Uterus (tissue), 2 donors: Measurements from ENCODE around the gene EAF1.

ENCODE experiments used
- CTCF ChIP-seq, 4 experiments: fragments of 200-600 bp in 2 of 4; fragments of 450-650 bp in 2 of 4; sonication (generic) in 2 of 4; IDR thresholded peaks; one replicate each; pipeline ENCODE4 v1.5.1; 2016 to 2019; ENCODE audit warnings: antibody characterized with exemption in 4 of 4, mild to moderate bottlenecking in 2 of 4, moderate library complexity in 1 of 4
- POLR2A ChIP-seq, 2 donors: fragments of 450-650 bp; IDR thresholded peaks; one replicate each; pipeline ENCODE4 v1.6.1; 2016; ENCODE audit warnings: antibody characterized with exemption in 2 of 2, mild to moderate bottlenecking in 1 of 2, moderate library complexity in 1 of 2

GRCh38 chr3:15475161-15475560 lies 47.8 kb downstream of the EAF1 start:
- no peak for TF ChIP-seq POLR2A (IDR thresholded peaks at IDR 0.05)
- TF ChIP-seq CTCF (IDR thresholded peaks at IDR 0.05), result no peak
